Spleen (tissue), 7 donors: ENCODE results near the gene RIC8B.

Source experiments
- POLR2AphosphoS5 ChIP-seq, 3 donors: sonication (generic); formaldehyde crosslinking; IDR thresholded peaks; one replicate each; pipeline ENCODE4 v1.5.1; 2017; ENCODE audit warnings: antibody characterized with exemption in 3 of 3
- TF ChIP-seq, protein P1 (sequence below), 11 experiments: fragments of 200-600 bp in 7 of 11; fragments of 450-650 bp in 4 of 11; sonication (generic) in 4 of 11; IDR thresholded peaks in 8 of 11; conservative IDR thresholded peaks in 3 of 11; 1 replicate in 7 of 11; 2 replicates in 4 of 11; pipeline versions ENCODE4 v1.4.0 to v1.8.0; 2016 to 2021; ENCODE audit warnings: antibody characterized with exemption in 11 of 11, inconsistent platforms in 4 of 11, mild to moderate bottlenecking in 1 of 11
- donor health status: DM: no; HTN: no; CAD: no; lungs with moderate emphysema.
- donor health status: DM: no; HTN: no; CAD: no.
- donor health status: DM: no; HTN: no; CAD: no.

DNA sequence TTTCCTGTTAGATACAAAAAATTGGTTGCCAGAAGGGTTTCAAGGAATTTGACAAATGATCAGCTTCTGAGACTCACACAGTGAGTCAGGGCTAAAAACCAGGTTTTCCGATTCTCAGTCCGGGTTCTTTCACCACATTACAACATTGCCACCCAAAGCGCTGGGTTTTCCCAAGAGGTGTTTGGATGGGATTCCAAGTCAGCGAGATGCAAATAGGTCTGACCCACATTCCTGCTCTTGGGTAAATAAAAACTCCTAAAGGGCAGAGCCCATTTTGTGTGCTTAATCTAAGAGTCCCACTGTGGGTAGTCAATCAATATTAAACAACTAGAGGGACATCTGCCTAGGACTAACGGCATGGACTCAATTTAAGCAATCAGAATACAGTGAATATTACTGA lies 5.4 kb upstream of the RIC8B start:
- TF ChIP-seq, protein P1, sequence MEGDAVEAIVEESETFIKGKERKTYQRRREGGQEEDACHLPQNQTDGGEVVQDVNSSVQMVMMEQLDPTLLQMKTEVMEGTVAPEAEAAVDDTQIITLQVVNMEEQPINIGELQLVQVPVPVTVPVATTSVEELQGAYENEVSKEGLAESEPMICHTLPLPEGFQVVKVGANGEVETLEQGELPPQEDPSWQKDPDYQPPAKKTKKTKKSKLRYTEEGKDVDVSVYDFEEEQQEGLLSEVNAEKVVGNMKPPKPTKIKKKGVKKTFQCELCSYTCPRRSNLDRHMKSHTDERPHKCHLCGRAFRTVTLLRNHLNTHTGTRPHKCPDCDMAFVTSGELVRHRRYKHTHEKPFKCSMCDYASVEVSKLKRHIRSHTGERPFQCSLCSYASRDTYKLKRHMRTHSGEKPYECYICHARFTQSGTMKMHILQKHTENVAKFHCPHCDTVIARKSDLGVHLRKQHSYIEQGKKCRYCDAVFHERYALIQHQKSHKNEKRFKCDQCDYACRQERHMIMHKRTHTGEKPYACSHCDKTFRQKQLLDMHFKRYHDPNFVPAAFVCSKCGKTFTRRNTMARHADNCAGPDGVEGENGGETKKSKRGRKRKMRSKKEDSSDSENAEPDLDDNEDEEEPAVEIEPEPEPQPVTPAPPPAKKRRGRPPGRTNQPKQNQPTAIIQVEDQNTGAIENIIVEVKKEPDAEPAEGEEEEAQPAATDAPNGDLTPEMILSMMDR (IDR thresholded peaks at IDR 0.05 in 8 of 11, conservative IDR thresholded peaks at IDR 0.05 in 3 of 11), result no peak
- TF ChIP-seq POLR2AphosphoS5 (IDR thresholded peaks at IDR 0.05), result no peak
